ENCODE data around the gene TLX3. TPM values are rescaled to one million over a fixed set of nuclear protein-coding genes. Genes with fewer than 3 reads are reported as not detected.
A peak's percentile ranks its signal among the peaks of the same experiment; 100 is the strongest.

The TLX3 gene
- total RNA-seq, 2 experiments from 2014 or later = not detected

GRCh38 chr5:171306781-171307591, 2.1 kb upstream of the TLX3 start:
- Mint-ChIP-seq H3K36me3 (ENCODE audit: low read depth) (no peaks in the 10 kb centered on the region), H3K27ac (no peak overlapping the region), H3K4me1 (ENCODE audit: low read depth) (peaks cover 7% of the 10 kb centered on the region), H3K27me3 (ENCODE audit: low read depth) (peaks cover 73% of the 10 kb centered on the region), H3K9me3 (ENCODE audit: insufficient read depth) (no peaks in the 10 kb centered on the region), H3K4me3 (no peak overlapping the region)
- POLR2A ChIA-PET = no interaction called here
- DNase-seq (no peak), ATAC-seq (no peak)
- CTCF ChIA-PET = interaction anchor here (0.7 to 0.9 kb wide), 2 partner anchors 34 to 100 kb away, joined by 3 read pairs; no protein-coding TSS in a partner anchor

- no peak overlapping the region for H3K27ac Mint-ChIP-seq
- no peaks in the 10 kb centered on the region for H3K9me3 Mint-ChIP-seq (ENCODE audit: insufficient read depth)
- ATAC-seq = no peak
- POLR2A ChIA-PET = no interaction called here
- CTCF ChIA-PET = no interaction called here
- DNase-seq = no peak
- H3K4me3 Mint-ChIP-seq = no peak overlapping the region
- H3K4me1 Mint-ChIP-seq (ENCODE audit: low read depth) = peaks cover 11% of the 10 kb centered on the region
- peaks cover 76% of the 10 kb centered on the region for H3K27me3 Mint-ChIP-seq (ENCODE audit: low read depth)
- peaks cover 2% of the 10 kb centered on the region for H3K36me3 Mint-ChIP-seq (ENCODE audit: low read depth)
These were observed 1.1 kb upstream of the TLX3 start for GRCh38 chr5:171307789-171308452.

GRCh38 chr5:171309276-171310211, 496 bp downstream of the TLX3 start:
- H3K27ac Mint-ChIP-seq = no peak overlapping the region
- peaks cover 78% of the 10 kb centered on the region for H3K27me3 Mint-ChIP-seq (ENCODE audit: low read depth)
- H3K4me1 Mint-ChIP-seq (ENCODE audit: low read depth) = peaks cover 21% of the 10 kb centered on the region
- ChIA-PET CTCF (interaction anchor here (1.2 kb wide), 1 partner anchor 9 kb away, joined by 3 read pairs; no protein-coding TSS in a partner anchor), POLR2A (no interaction called here)
- peak; percentile 15 for ATAC-seq
- no peak for DNase-seq
- H3K36me3 Mint-ChIP-seq (ENCODE audit: low read depth) = peaks cover 7% of the 10 kb centered on the region
- H3K4me3 Mint-ChIP-seq = no peak overlapping the region
- H3K9me3 Mint-ChIP-seq (ENCODE audit: insufficient read depth) = no peaks in the 10 kb centered on the region

- Mint-ChIP-seq H3K9me3 (ENCODE audit: insufficient read depth) (no peaks in the 10 kb centered on the region), H3K36me3 (ENCODE audit: low read depth) (peaks cover 7% of the 10 kb centered on the region), H3K4me1 (ENCODE audit: low read depth) (peaks cover 21% of the 10 kb centered on the region), H3K27me3 (ENCODE audit: low read depth) (peaks cover 77% of the 10 kb centered on the region), H3K4me3 (peak overlapping the region; percentile 36), H3K27ac (peak overlapping the region; percentile 74)
- ChIA-PET POLR2A (no interaction called here), CTCF (interaction anchor here (1.2 kb wide), 1 partner anchor 8 kb away, joined by 3 read pairs; no protein-coding TSS in a partner anchor)
- ATAC-seq (no peak), DNase-seq (peak; percentile 33)
These were observed 1.3 kb downstream of the TLX3 start for GRCh38 chr5:171310212-171310818.

DNA sequence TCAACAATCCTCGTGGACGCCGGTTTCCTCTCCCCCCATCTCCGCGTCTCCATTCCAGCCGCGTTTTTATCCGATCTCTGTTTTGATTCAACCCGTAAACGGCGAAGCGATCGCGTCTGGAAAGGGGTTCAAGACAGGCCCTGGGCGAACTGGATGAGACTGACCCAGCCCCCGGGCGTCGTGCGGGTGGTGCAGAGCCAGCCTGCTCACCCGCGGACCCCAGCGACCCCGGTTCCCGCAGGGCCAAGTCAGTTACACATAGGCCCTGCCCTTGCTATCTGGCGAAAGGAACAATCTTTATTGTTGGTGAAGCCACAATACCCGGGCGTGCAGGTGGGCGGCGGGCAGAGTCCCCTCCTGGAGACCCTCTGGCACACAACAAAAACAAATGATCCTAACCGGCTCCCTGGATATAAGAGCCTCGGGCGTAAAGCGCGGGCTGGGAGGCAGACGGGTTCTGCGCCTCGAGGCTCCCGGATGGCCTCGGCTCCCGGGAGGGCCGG, 1.8 kb downstream of the TLX3 start:
- ATAC-seq (no peak), DNase-seq (no peak)
- H3K27me3 Mint-ChIP-seq (ENCODE audit: low read depth) = peaks cover 76% of the 10 kb centered on the region
- CTCF ChIA-PET = no interaction called here
- H3K4me1 Mint-ChIP-seq (ENCODE audit: low read depth) = peaks cover 21% of the 10 kb centered on the region
- H3K27ac Mint-ChIP-seq = peak overlapping the region; percentile 74
- POLR2A ChIA-PET = no interaction called here
- no peaks in the 10 kb centered on the region for H3K9me3 Mint-ChIP-seq (ENCODE audit: insufficient read depth)
- H3K4me3 Mint-ChIP-seq = peak overlapping the region; percentile 36
- peaks cover 7% of the 10 kb centered on the region for H3K36me3 Mint-ChIP-seq (ENCODE audit: low read depth)

DNA sequence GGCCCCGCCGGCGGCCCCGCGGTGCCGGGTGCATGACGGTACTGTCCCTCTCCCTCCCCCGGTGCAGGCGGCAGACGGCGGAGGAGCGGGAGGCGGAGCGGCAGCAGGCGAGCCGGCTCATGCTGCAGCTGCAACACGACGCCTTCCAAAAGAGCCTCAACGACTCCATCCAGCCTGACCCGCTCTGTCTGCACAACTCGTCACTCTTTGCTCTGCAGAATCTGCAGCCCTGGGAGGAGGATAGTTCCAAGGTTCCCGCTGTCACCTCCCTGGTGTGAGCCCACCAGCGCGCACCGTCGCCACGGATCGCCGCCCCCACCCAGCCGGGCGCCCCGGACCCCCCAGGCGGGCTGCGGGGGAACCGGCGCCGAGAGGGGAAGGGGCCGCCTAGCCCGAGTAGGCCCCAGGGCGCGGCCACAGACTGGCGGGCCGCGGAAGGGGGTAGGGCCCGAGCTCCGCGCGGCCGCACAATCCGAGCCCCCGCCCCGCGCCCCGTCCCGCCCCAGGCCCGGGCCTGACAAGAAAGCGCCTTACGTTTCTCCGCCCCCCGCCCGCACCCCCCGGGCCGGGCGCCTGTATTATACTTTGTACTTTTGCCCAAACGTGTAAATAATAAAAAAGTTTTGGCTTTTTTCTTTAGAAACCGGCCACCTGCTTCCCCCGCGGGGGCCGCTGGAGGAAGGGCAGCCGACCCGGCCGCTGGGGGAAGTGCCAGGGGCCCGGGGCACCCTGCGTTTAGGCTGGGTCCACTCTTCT, 2.5 kb downstream of the TLX3 start:
- peaks cover 76% of the 10 kb centered on the region for H3K27me3 Mint-ChIP-seq (ENCODE audit: low read depth)
- peaks cover 21% of the 10 kb centered on the region for H3K4me1 Mint-ChIP-seq (ENCODE audit: low read depth)
- ChIA-PET CTCF (no interaction called here), POLR2A (no interaction called here)
- ATAC-seq (peak; percentile 13), DNase-seq (peak; percentile 27)
- H3K9me3 Mint-ChIP-seq (ENCODE audit: insufficient read depth) = no peaks in the 10 kb centered on the region
- no peak overlapping the region for H3K27ac Mint-ChIP-seq
- H3K36me3 Mint-ChIP-seq (ENCODE audit: low read depth) = peaks cover 7% of the 10 kb centered on the region
- H3K4me3 Mint-ChIP-seq = no peak overlapping the region

- CTCF ChIA-PET = no interaction called here
- POLR2A ChIA-PET = no interaction called here
These were observed 3.3 kb downstream of the TLX3 start for GRCh38 chr5:171312129-171312974.

DNA sequence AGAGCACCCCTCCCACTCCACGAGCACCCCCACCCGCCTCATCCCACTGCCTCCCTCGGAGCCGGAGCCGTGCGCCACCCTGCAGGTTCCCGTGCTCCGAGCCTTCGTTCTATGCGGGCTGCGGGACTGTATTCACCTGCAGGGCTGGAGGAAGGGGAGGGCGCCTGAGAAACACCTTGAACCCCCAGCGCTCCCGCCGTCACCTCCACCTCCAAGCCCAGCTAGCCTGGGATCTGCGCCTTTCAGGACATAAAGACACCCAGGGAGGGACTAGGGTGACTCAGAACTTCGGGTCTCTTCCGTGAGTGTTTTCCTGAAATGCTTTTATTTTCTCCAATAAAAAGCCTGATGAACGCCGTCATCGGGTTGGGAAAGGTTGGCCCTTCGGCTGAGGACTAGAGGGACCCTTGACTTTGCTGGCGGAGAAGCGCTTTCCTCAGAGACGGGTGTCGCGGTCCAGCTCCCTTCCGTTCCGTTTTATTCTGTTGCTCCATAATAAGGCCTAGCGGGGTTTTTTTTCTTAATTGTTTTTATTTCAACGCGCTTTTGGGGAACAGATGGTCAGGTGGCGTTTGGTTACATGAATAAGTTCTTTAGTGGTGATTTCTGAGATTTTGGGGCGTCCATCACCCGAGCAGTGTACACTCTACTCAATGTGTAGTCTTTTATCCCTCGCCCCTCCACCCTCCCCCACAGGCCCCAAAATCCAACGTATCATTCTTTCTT, 4.6 kb downstream of the TLX3 start:
- H3K27me3 Mint-ChIP-seq (ENCODE audit: low read depth) = peaks cover 78% of the 10 kb centered on the region
- H3K27ac Mint-ChIP-seq = no peak overlapping the region
- no peaks in the 10 kb centered on the region for H3K9me3 Mint-ChIP-seq (ENCODE audit: insufficient read depth)
- H3K36me3 Mint-ChIP-seq (ENCODE audit: low read depth) = peaks cover 7% of the 10 kb centered on the region
- peaks cover 19% of the 10 kb centered on the region for H3K4me1 Mint-ChIP-seq (ENCODE audit: low read depth)
- ChIA-PET CTCF (no interaction called here), POLR2A (no interaction called here)
- peak overlapping the region; percentile 18 for H3K4me3 Mint-ChIP-seq
- DNase-seq (no peak), ATAC-seq (no peak)

More at GRCh38 chr5:171312129-171312974, 3.3 kb downstream of the TLX3 start:
- Mint-ChIP-seq H3K27ac (no peak overlapping the region), H3K36me3 (ENCODE audit: low read depth) (peaks cover 7% of the 10 kb centered on the region), H3K4me1 (ENCODE audit: low read depth) (peaks cover 21% of the 10 kb centered on the region), H3K4me3 (peak overlapping the region; percentile 42), H3K27me3 (ENCODE audit: low read depth) (peaks cover 76% of the 10 kb centered on the region), H3K9me3 (ENCODE audit: insufficient read depth) (no peaks in the 10 kb centered on the region)
- ATAC-seq (no peak), DNase-seq (no peak)

DNA sequence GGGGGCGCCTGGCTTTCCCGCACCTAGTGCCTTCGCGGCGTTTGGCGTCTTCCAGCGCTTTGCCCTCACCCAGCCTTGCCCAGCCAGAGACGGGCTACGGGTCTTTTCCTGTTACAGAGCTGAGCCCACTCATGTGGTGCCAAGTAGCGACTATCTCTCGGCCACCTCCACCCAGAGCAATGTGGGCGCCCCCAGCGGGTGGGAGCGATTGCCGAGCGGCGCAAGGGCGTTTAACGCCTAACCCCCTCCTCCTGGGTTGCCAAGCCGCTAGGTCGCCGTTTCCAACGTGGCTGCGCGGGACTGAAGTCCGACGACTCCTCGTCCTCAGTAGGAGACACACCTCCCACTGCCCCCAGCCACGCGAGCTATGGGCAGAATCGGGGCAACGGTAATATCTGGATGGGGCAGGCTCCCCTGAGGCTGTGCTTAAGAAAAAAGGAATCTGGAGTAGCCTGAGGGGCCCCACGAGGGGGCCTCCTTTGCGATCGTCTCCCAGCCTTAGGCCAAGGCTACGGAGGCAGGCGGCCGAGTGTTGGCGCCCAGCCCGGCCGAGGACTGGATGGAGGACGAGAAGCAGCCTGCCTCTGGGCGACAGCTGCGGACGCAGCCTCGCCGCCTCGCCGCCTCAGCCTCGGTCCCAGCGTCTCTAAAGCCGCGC, 5.8 kb downstream of the TLX3 start:
- H3K27me3 Mint-ChIP-seq (ENCODE audit: low read depth) = peaks cover 79% of the 10 kb centered on the region

More for the DNA sequence above, 5.8 kb downstream of the TLX3 start:
- Mint-ChIP-seq H3K36me3 (ENCODE audit: low read depth) (peaks cover 7% of the 10 kb centered on the region), H3K4me1 (ENCODE audit: low read depth) (peaks cover 19% of the 10 kb centered on the region), H3K4me3 (no peak overlapping the region), H3K27ac (no peak overlapping the region), H3K9me3 (ENCODE audit: insufficient read depth) (no peaks in the 10 kb centered on the region)
- DNase-seq = no peak
- POLR2A ChIA-PET = no interaction called here
- CTCF ChIA-PET = no interaction called here
- no peak for ATAC-seq
